Fibroblast of lung (primary cell): ENCODE results near the gene KITLG.

Experiments used
- EZH2 ChIP-seq: IDR thresholded peaks from 2 replicates; pipeline ENCODE4 v1.5.1; 2012; ENCODE audit warnings: low read length, control low read depth, mild to moderate bottlenecking; ENCODE audit errors: missing control alignments
- TF ChIP-seq, protein P1 (sequence below), 2 donors: IDR thresholded peaks in 1 of 2; conservative IDR thresholded peaks in 1 of 2; 1 replicate in 1 of 2; 2 replicates in 1 of 2; pipeline ENCODE4 v1.5.1; 2011 to 2012; ENCODE audit warnings: low read length in 2 of 2, control low read depth in 1 of 2, inconsistent platforms in 1 of 2, low read depth in 1 of 2, mild to moderate bottlenecking in 1 of 2

- TF ChIP-seq, protein P1, sequence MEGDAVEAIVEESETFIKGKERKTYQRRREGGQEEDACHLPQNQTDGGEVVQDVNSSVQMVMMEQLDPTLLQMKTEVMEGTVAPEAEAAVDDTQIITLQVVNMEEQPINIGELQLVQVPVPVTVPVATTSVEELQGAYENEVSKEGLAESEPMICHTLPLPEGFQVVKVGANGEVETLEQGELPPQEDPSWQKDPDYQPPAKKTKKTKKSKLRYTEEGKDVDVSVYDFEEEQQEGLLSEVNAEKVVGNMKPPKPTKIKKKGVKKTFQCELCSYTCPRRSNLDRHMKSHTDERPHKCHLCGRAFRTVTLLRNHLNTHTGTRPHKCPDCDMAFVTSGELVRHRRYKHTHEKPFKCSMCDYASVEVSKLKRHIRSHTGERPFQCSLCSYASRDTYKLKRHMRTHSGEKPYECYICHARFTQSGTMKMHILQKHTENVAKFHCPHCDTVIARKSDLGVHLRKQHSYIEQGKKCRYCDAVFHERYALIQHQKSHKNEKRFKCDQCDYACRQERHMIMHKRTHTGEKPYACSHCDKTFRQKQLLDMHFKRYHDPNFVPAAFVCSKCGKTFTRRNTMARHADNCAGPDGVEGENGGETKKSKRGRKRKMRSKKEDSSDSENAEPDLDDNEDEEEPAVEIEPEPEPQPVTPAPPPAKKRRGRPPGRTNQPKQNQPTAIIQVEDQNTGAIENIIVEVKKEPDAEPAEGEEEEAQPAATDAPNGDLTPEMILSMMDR (conservative IDR thresholded peaks at IDR 0.05 in 1 of 2, IDR thresholded peaks at IDR 0.05 in 1 of 2; ENCODE audit: low read depth in 1 of 2, low read length in 2 of 2): no peak
- no peak for TF ChIP-seq EZH2
These were observed 26.2 kb downstream of the KITLG start for GRCh38 chr12:88553941-88554658.
